NCI-H774 (cell line): ENCODE data around the gene RCBTB2.

Source experiments
- DNase-seq: peaks from one replicate; lab custom pipeline; 2025; lab: John Stamatoyannopoulos, UW

The RCBTB2 gene

GRCh38 chr13:48563626-48564025, 30.7 kb upstream of the RCBTB2 start:
- no peak for DNase-seq

GRCh38 chr13:48562296-48563066, 29.6 kb upstream of the RCBTB2 start:
- no peak for DNase-seq

GRCh38 chr13:48561466-48562235, 28.8 kb upstream of the RCBTB2 start:
- no peak for DNase-seq

- no peak for DNase-seq
Observed at GRCh38 chr13:48560657-48561337, 27.9 kb upstream of the RCBTB2 start.

- DNase-seq, result no peak
Observed at GRCh38 chr13:48559638-48560320, 26.9 kb upstream of the RCBTB2 start.

- no peak for DNase-seq
Observed at GRCh38 chr13:48556817-48557216, 23.9 kb upstream of the RCBTB2 start.

- DNase-seq, result no peak
Observed at GRCh38 chr13:48555441-48555840, 22.6 kb upstream of the RCBTB2 start.

- DNase-seq, result no peak
Observed at GRCh38 chr13:48551329-48551728, 18.4 kb upstream of the RCBTB2 start.

- no peak for DNase-seq
Observed at GRCh38 chr13:48549658-48550057, 16.8 kb upstream of the RCBTB2 start.

GRCh38 chr13:48547663-48548092, 14.8 kb upstream of the RCBTB2 start:
- DNase-seq, result no peak

GRCh38 chr13:48545608-48546007, 12.7 kb upstream of the RCBTB2 start:
- DNase-seq, result no peak

- peak; percentile 20 for DNase-seq
Observed at GRCh38 chr13:48542581-48543341, 9.9 kb upstream of the RCBTB2 start.

- DNase-seq, result no peak
Observed at GRCh38 chr13:48542138-48542537, 9.3 kb upstream of the RCBTB2 start.

- DNase-seq, result no peak
Observed at GRCh38 chr13:48539550-48539949, 6.7 kb upstream of the RCBTB2 start.

GRCh38 chr13:48536621-48537250, 3.9 kb upstream of the RCBTB2 start:
- DNase-seq, result no peak

- DNase-seq, result no peak
Observed at GRCh38 chr13:48535766-48536165, 2.9 kb upstream of the RCBTB2 start.

- no peak for DNase-seq
Observed at GRCh38 chr13:48534911-48535501, 2.1 kb upstream of the RCBTB2 start.

GRCh38 chr13:48533961-48534600, 1.2 kb upstream of the RCBTB2 start:
- DNase-seq, result no peak

GRCh38 chr13:48532256-48532505, 699 bp downstream of the RCBTB2 start:
- DNase-seq, result peak; percentile 44
